PFSK-1 (cell line): ENCODE data around the gene EGLN2.

ENCODE experiments used
- FOXP2 ChIP-seq: optimal IDR thresholded peaks from 2 replicates; pipeline ENCODE3; 2011; ENCODE audit warnings: borderline replicate concordance, control low read depth, inconsistent platforms; ENCODE audit not compliant: insufficient read depth; ENCODE audit errors: extremely low read length, extremely low read depth
- POLR2AphosphoS5 ChIP-seq: IDR thresholded peaks from 2 replicates; pipeline ENCODE4 v1.6.1; 2012; ENCODE audit warnings: low read depth, mild to moderate bottlenecking, control low read depth, low read length, moderate library complexity
- SIN3A ChIP-seq: IDR thresholded peaks from 2 replicates; pipeline ENCODE4 v1.6.1; 2012; ENCODE audit warnings: mild to moderate bottlenecking, low read length, moderate library complexity, borderline replicate concordance; ENCODE audit not compliant: insufficient read depth
- TAF1 ChIP-seq: IDR thresholded peaks from 2 replicates; pipeline ENCODE4 v1.6.1; 2012; ENCODE audit warnings: low read length, control low read depth, borderline replicate concordance; ENCODE audit not compliant: insufficient read depth
- TF ChIP-seq, protein P1 (sequence below), 2 experiments: IDR thresholded peaks; 2 replicates each; pipeline versions ENCODE4 v1.6.1 to v1.8.0; 2011 to 2012; ENCODE audit warnings: low read depth in 2 of 2, low read length in 2 of 2, control low read depth in 1 of 2, inconsistent platforms in 1 of 2, mild to moderate bottlenecking in 1 of 2, moderate library complexity in 1 of 2; ENCODE audit not compliant: insufficient read depth in 1 of 2

Gene EGLN2

DNA sequence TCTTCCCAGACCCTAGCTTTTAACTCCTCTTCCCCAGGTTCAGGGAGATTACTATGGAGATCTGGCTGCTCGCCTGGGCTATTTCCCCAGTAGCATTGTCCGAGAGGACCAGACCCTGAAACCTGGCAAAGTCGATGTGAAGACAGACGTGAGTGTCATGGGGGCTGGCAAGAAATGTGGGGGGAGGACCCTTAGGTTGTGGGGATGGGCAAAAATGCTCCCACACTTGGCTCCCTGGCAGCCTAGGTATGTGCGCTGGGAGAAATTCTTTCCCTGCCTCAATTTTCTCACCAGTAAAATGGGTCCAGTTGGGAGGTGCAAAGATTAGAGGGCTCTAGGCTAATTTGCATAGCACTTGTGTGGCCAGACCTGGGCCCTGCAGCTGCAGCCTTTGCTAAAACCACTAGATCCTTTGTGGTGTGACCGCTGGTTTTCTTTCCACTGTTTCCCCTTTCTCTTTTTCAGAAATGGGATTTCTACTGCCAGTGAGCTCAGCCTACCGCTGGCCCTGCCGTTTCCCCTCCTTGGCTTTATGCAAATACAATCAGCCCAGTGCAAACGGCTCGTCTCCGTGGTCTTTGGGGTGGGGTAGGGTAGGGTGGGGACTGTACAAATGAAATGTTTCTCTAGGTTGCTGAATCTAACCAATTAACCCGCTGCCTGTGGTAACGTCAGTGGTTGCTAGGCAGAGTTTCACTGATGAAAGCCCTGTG, 21.9 kb upstream of the EGLN2 start:
- TF ChIP-seq POLR2AphosphoS5, result no peak
- TF ChIP-seq, protein P1, sequence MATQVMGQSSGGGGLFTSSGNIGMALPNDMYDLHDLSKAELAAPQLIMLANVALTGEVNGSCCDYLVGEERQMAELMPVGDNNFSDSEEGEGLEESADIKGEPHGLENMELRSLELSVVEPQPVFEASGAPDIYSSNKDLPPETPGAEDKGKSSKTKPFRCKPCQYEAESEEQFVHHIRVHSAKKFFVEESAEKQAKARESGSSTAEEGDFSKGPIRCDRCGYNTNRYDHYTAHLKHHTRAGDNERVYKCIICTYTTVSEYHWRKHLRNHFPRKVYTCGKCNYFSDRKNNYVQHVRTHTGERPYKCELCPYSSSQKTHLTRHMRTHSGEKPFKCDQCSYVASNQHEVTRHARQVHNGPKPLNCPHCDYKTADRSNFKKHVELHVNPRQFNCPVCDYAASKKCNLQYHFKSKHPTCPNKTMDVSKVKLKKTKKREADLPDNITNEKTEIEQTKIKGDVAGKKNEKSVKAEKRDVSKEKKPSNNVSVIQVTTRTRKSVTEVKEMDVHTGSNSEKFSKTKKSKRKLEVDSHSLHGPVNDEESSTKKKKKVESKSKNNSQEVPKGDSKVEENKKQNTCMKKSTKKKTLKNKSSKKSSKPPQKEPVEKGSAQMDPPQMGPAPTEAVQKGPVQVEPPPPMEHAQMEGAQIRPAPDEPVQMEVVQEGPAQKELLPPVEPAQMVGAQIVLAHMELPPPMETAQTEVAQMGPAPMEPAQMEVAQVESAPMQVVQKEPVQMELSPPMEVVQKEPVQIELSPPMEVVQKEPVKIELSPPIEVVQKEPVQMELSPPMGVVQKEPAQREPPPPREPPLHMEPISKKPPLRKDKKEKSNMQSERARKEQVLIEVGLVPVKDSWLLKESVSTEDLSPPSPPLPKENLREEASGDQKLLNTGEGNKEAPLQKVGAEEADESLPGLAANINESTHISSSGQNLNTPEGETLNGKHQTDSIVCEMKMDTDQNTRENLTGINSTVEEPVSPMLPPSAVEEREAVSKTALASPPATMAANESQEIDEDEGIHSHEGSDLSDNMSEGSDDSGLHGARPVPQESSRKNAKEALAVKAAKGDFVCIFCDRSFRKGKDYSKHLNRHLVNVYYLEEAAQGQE (IDR thresholded peaks at IDR 0.05; ENCODE audit: insufficient read depth in 1 of 2, low read depth in 2 of 2, low read length in 2 of 2), result no peak
- TF ChIP-seq SIN3A, result no peak
- TF ChIP-seq TAF1, result no peak; the same call in 1 of the 2 replicates
- no peak for TF ChIP-seq FOXP2

DNA sequence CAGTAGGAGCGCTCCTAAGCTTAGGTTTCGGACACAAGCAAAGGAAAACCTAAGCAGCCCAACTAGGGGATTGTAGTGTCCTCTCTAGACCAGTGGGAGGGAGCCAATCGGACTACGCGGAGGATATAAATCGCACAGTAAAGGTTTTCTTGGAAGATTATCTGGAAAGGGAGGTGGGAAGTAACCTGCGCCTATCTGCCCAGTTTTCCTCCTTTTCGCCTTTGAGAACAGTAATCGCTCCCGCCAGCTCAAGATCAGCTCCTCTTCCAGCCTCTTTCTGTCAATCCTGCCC, 21.4 kb upstream of the EGLN2 start:
- TF ChIP-seq TAF1 (peak; percentile 43; the same call in 1 of the 2 replicates), POLR2AphosphoS5 (0 out of 2 replicates have a peak, but pooled peaks have one; percentile 55), FOXP2 (no peak), SIN3A (no peak; the same call in 1 of the 2 replicates)
- TF ChIP-seq, protein P1 (IDR thresholded peaks at IDR 0.05; ENCODE audit: insufficient read depth in 1 of 2, low read depth in 2 of 2, low read length in 2 of 2), result 0 out of 4 replicates have a peak, but pooled peaks of 1 of the 2 experiments have one; percentile 16

DNA sequence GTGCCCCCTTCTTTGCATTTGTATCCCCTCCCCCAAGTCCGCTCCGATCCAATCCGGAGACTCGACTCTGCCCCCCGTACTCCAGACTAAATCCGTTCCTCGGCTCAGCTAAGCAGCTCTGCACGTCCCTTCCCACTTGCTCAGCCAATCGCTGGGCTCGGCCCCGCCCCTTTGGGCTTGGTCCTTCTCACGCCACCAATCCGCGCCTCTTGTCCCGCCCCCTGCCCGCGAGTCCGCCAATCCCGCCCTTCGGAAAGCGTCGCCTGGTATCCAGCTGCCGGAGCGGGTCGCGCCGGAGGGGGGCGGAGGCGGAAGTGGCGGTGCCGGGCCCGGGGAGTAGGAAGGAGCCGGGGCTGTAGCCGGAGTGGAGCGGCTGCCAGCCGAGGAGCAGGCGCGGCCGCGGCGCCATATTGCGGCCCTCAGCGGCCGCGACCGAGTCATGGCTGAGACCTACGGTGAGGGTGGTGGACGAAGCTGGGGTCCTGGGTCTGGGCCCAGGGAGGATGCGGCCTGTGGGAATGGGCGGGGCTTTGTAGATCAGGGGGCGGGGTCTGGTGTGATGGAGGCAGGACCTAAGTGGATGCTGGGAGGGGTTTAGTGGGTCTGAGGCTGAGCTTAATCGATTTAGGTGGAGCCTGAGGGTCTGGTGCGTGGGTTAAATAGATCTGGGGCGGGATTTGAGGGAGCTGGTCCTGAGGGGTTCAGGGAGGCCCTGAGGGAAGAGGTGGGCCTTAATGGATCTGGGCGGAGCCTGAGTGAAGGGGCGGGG, 20.9 kb upstream of the EGLN2 start, which contains the start of gene RAB4B:
Gene RAB4B, plus strand, starts transcription at position 311 of the 769 bp plus-strand sequence. Its CDS starts 129 bp downstream, at position 440.
- TF ChIP-seq SIN3A (peak; percentile 60; the same call in 1 of the 2 replicates), FOXP2 (peak; percentile 53), POLR2AphosphoS5 (no peak), TAF1 (no peak)
- TF ChIP-seq, protein P1 (IDR thresholded peaks at IDR 0.05; ENCODE audit: insufficient read depth in 1 of 2, low read depth in 2 of 2, low read length in 2 of 2), result no peak

DNA sequence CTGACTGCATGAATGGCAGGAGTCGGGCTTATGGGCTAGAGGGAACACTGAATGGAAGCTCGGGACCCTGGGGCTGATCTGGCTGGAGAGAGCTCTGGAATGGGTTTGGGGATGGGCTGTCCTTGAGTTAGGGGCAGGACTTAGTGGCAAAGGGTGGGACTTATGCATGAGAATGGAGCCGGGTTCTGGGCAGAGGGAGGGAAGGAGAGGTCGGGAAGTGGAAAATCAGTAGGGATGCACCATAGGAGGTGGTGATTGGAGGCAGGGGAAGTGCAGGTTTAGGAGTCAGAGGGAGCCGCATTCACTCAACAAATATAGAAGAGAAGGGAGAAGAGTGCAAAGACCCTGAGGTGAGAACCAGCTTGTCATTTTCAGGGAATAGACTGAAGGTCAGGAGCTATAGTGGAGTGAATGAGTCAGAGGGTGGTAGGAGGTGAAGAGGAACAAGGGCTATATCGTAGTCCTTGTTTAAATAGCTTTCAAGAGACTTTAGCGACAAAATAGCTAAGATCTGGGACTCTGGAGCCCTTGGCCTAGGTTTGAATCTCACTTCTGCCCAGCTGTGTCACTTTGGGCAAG, 20.2 kb upstream of the EGLN2 start:
- no peak for TF ChIP-seq TAF1
- TF ChIP-seq SIN3A, result no peak
- TF ChIP-seq, protein P1 (IDR thresholded peaks at IDR 0.05; ENCODE audit: insufficient read depth in 1 of 2, low read depth in 2 of 2, low read length in 2 of 2), result no peak
- no peak for TF ChIP-seq POLR2AphosphoS5
- no peak for TF ChIP-seq FOXP2
